Measurements from ENCODE around the gene HTR7. TPM values are rescaled to one million over a fixed set of nuclear protein-coding genes. Genes with fewer than 3 reads are reported as not detected.
"Not testable (repeated sequence)": the region's sequence is repeated elsewhere in the genome, so short reads cannot be mapped to it uniquely, and the experiment has no call there.

Gene HTR7
- total RNA-seq, 2 experiments from 2014 or later = not detected

DNA sequence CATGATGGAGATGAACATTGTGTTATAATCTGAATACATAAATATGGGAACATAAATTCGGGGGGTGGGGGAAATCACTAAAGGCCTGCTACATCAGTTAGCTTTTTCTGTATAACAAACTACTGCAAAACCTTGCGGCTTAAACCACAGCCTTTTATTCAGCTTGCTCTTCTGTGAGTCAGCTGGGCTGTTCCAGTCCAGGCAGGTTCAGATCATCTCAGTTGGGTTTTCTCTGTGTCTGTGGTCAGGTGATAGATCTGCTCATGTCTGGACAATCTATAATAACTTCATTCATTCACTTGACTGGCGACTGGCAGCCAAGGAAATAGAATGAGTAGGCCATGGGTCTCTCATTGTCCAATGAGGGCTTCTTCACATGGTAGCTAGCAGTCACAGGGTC is 23.5 kb downstream of the HTR7 start:
- POLR2A ChIA-PET = no interaction called here
- ATAC-seq (no peak), DNase-seq (no peak)
- intact Hi-C loops (cut with micrococcal nuclease) = no loop called here
- TF ChIP-seq, protein P1, sequence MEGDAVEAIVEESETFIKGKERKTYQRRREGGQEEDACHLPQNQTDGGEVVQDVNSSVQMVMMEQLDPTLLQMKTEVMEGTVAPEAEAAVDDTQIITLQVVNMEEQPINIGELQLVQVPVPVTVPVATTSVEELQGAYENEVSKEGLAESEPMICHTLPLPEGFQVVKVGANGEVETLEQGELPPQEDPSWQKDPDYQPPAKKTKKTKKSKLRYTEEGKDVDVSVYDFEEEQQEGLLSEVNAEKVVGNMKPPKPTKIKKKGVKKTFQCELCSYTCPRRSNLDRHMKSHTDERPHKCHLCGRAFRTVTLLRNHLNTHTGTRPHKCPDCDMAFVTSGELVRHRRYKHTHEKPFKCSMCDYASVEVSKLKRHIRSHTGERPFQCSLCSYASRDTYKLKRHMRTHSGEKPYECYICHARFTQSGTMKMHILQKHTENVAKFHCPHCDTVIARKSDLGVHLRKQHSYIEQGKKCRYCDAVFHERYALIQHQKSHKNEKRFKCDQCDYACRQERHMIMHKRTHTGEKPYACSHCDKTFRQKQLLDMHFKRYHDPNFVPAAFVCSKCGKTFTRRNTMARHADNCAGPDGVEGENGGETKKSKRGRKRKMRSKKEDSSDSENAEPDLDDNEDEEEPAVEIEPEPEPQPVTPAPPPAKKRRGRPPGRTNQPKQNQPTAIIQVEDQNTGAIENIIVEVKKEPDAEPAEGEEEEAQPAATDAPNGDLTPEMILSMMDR (IDR thresholded peaks at IDR 0.05) = no peak
- H3K4me1 Mint-ChIP-seq (ENCODE audit: low read depth) = no peaks in the 10 kb centered on the region
- peaks cover 2% of the 10 kb centered on the region for H3K9me3 Mint-ChIP-seq
- no peak overlapping the region for H3K27ac Mint-ChIP-seq
- H3K4me3 Mint-ChIP-seq = no peak overlapping the region
- CTCF ChIA-PET = interaction anchor here (1.4 kb wide), 1 partner anchor 13 kb away, joined by 3 read pairs; no protein-coding TSS in a partner anchor
- no peaks in the 10 kb centered on the region for H3K27me3 Mint-ChIP-seq
- H3K36me3 Mint-ChIP-seq (ENCODE audit: low read depth) = no peaks in the 10 kb centered on the region

DNA sequence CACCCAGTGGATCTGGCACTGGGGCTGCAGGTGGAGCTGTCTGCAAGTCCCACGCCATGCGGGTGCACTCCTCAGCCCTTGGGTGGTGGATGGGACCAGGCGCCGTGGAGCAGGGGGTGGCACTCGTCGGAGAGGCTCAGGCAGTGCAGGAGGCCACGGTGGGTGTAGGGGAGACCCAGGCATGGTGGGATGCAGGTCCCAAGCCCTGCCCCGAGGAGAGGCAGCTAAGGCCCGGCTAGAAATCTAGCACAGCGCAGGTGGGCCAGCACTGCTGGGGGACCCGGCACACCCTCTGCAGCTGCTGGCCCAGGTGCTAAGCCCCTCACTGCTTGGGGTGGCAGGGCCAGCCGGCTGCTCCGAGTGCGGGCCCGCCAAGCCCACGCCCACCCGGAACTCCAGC is 25.7 kb downstream of the HTR7 start:
- intact Hi-C loops (cut with micrococcal nuclease) = no loop called here
- ChIA-PET POLR2A (no interaction called here), CTCF (no interaction called here)
- peaks cover 8% of the 10 kb centered on the region for H3K27me3 Mint-ChIP-seq
- H3K4me3 Mint-ChIP-seq = no peak overlapping the region
- H3K9me3 Mint-ChIP-seq = peaks cover 2% of the 10 kb centered on the region
- no peak overlapping the region for H3K27ac Mint-ChIP-seq
- DNase-seq (no peak), ATAC-seq (no peak)
- no peaks in the 10 kb centered on the region for H3K4me1 Mint-ChIP-seq (ENCODE audit: low read depth)
- TF ChIP-seq, protein P1 (IDR thresholded peaks at IDR 0.05) = no peak
- H3K36me3 Mint-ChIP-seq (ENCODE audit: low read depth) = no peaks in the 10 kb centered on the region

- Mint-ChIP-seq H3K27ac (no peak overlapping the region), H3K4me1 (ENCODE audit: low read depth) (no peaks in the 10 kb centered on the region), H3K9me3 (peaks cover 8% of the 10 kb centered on the region), H3K4me3 (no peak overlapping the region), H3K36me3 (ENCODE audit: low read depth) (peaks cover 3% of the 10 kb centered on the region), H3K27me3 (peaks cover 15% of the 10 kb centered on the region)
- POLR2A ChIA-PET = no interaction called here
- TF ChIP-seq, protein P1 (IDR thresholded peaks at IDR 0.05) = no peak
- ATAC-seq (no peak), DNase-seq (no peak)
- intact Hi-C loops (cut with micrococcal nuclease) = no loop called here
- CTCF ChIA-PET = no interaction called here
Measured at GRCh38 chr10:90822508-90822907, 35.3 kb downstream of the HTR7 start.

GRCh38 chr10:90821864-90822263 is 36.0 kb downstream of the HTR7 start:
- intact Hi-C loops (cut with micrococcal nuclease); H3K4me1 Mint-ChIP-seq (ENCODE audit: low read depth); H3K4me3 Mint-ChIP-seq; POLR2A ChIA-PET; H3K27ac Mint-ChIP-seq; DNase-seq; H3K9me3 Mint-ChIP-seq; ATAC-seq; H3K36me3 Mint-ChIP-seq (ENCODE audit: low read depth): not testable (repeated sequence)
- CTCF ChIA-PET = interaction anchor here (1.6 kb wide), 1 partner anchor 12 kb away, joined by 3 read pairs; no protein-coding TSS in a partner anchor
- peaks cover 14% of the 10 kb centered on the region for H3K27me3 Mint-ChIP-seq

DNA sequence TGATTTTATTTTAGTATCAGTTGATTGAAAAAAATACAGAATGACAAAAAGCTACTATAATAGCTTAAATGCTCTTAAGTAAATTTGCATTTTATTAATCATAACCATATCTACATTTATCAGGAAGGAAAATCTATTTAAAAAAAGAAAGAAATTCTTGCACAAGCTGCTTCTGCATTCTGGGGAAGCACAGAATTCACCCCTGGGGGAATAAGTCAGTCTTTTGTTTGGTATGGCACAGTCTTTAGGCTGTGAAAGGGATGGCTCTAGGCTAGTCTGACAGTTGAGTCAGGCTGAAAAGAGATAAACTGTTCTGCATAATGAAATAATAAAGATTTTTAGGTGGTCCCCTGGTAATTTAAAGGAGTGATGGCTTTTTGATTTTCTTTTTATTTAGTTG is 37.9 kb downstream of the HTR7 start:
- no peak for ATAC-seq
- TF ChIP-seq, protein P1 (IDR thresholded peaks at IDR 0.05) = no peak
- CTCF ChIA-PET = no interaction called here
- H3K36me3 Mint-ChIP-seq (ENCODE audit: low read depth) = peaks cover 3% of the 10 kb centered on the region
- POLR2A ChIA-PET = no interaction called here
- H3K27me3 Mint-ChIP-seq = peaks cover 11% of the 10 kb centered on the region
- H3K4me1 Mint-ChIP-seq (ENCODE audit: low read depth) = no peaks in the 10 kb centered on the region
- no peak for DNase-seq
- H3K4me3 Mint-ChIP-seq = no peak overlapping the region
- intact Hi-C loops (cut with micrococcal nuclease) = no loop called here
- peaks cover 8% of the 10 kb centered on the region for H3K9me3 Mint-ChIP-seq
- no peak overlapping the region for H3K27ac Mint-ChIP-seq

- TF ChIP-seq, protein P1 (IDR thresholded peaks at IDR 0.05) = no peak
- no peaks in the 10 kb centered on the region for H3K4me1 Mint-ChIP-seq (ENCODE audit: low read depth)
- ChIA-PET POLR2A (no interaction called here), CTCF (no interaction called here)
- H3K36me3 Mint-ChIP-seq (ENCODE audit: low read depth) = peaks cover 3% of the 10 kb centered on the region
- ATAC-seq (no peak), DNase-seq (no peak)
- peaks cover 11% of the 10 kb centered on the region for H3K27me3 Mint-ChIP-seq
- no peak overlapping the region for H3K4me3 Mint-ChIP-seq
- peaks cover 8% of the 10 kb centered on the region for H3K9me3 Mint-ChIP-seq
- no peak overlapping the region for H3K27ac Mint-ChIP-seq
- intact Hi-C loops (cut with micrococcal nuclease) = no loop called here
Measured at GRCh38 chr10:90818736-90819135, 39.1 kb downstream of the HTR7 start.

All from activated CD8-positive, alpha-beta T cell treated with anti-CD3 and anti-CD28 coated beads for 36 hours (primary cell).